HCT116 (cell line): ENCODE results near the gene SPAG8. TPM values are rescaled to one million over a fixed set of nuclear protein-coding genes. Genes with fewer than 3 reads are reported as not detected.

ENCODE experiments used
- ATAC-seq: fragments of 200-7000 bp; cut with Tn5 transposase; 2 replicates; pipeline ENCODE4 v1.9.1; 2020; ENCODE audit warnings: mild to moderate bottlenecking, moderate library complexity
- Bru-seq: library from RNA; stranded (reverse); fragments of 400-500 nt; gene quantifications from one replicate; lab custom pipeline; 2021; lab: Mats Ljungman, UMichigan
- BruChase-seq, 2 experiments: library from RNA; stranded (reverse); fragments of 400-500 nt; gene quantifications; one replicate each; lab custom pipeline; 2021; lab: Mats Ljungman, UMichigan
- BruUV-seq: library from RNA; stranded (reverse); fragments of 400-500 nt; replicated peaks from 2 replicates; lab custom pipeline; 2021; lab: Mats Ljungman, UMichigan
- CTCF ChIA-PET: fragments of 300-600 bp; sonication (Branson Sonifier 250); formaldehyde crosslinking; loops from one replicate; lab custom pipeline; 2021; ENCODE audit warnings: antibody characterized with exemption; lab: Charles Lee
- POLR2A ChIA-PET: fragments of 300-600, 350-600 bp; sonication (Branson Sonifier 250); formaldehyde crosslinking; loops from one replicate; lab custom pipeline; 2021; ENCODE audit warnings: antibody characterized with exemption; lab: Charles Lee
- RAD21 ChIA-PET, 2 experiments: fragments of 300-600 bp; sonication (Branson Sonifier 250); formaldehyde crosslinking; loops; one replicate each; lab custom pipeline; 2023; ENCODE audit warnings: low total read pairs in 2 of 2; ENCODE audit not compliant: uncharacterized antibody in 2 of 2, unreplicated experiment in 2 of 2, low non-redundant PET in 1 of 2; lab: Charles Lee
- DNase-seq: peaks from one replicate; pipeline ENCODE4 v3.0.0-alpha.2; 2010; ENCODE audit warnings: low read depth, low spot score
- H2AFZ ChIP-seq: fragments of 200-600 bp; shearing (Covaris generic), sonication (generic); 2 replicates; pipeline ENCODE4 v1.6.1; 2017; ENCODE audit warnings: low read depth, mixed run types, mixed read lengths, antibody characterized with exemption, low read length; ENCODE audit not compliant: poor library complexity, severe bottlenecking
- H3K27ac ChIP-seq: 2 replicates; pipeline ENCODE4 v1.5.1; 2012; ENCODE audit warnings: low read depth, low read length
- H3K27me3 ChIP-seq: fragments of 200-600 bp; sonication (generic); 2 replicates; pipeline ENCODE4 v1.6.1; 2016; ENCODE audit warnings: mixed run types, low read length, mixed read lengths; ENCODE audit not compliant: insufficient read depth
- H3K36me3 ChIP-seq, 2 experiments: fragments of 200-500 bp in 1 of 2; fragments of 200-600 bp in 1 of 2; sonication (Bioruptor generic) in 1 of 2; sonication (generic) in 1 of 2; 2 replicates each; pipeline versions ENCODE4 v1.5.1 to v1.6.1; 2014 to 2016; ENCODE audit warnings: low read length in 2 of 2, inconsistent platforms in 1 of 2, mixed read lengths in 1 of 2, mixed run types in 1 of 2; ENCODE audit not compliant: insufficient read depth in 2 of 2, control insufficient read depth in 1 of 2
- H3K4me1 ChIP-seq, 2 experiments: fragments of 200-600 bp in 1 of 2; sonication (generic) in 1 of 2; 2 replicates each; pipeline versions ENCODE4 v1.5.1 to v1.6.1; 2012 to 2017; ENCODE audit warnings: low read length in 2 of 2, inconsistent platforms in 1 of 2, mild to moderate bottlenecking in 1 of 2, mixed read lengths in 1 of 2, mixed run types in 1 of 2, moderate library complexity in 1 of 2; ENCODE audit not compliant: insufficient read depth in 2 of 2, control insufficient read depth in 1 of 2
- H3K4me2 ChIP-seq: fragments of 200-600 bp; sonication (generic); 2 replicates; pipeline ENCODE4 v1.6.1; 2017; ENCODE audit warnings: mixed run types, low read length, mixed read lengths
- H3K4me3 ChIP-seq, 2 experiments: fragments of 200-600 bp in 1 of 2; sonication (generic) in 1 of 2; replicated peaks in 1 of 2; 2 replicates each; pipeline ENCODE4 v1.5.1; 2011 to 2016; ENCODE audit warnings: low read length in 2 of 2, control low read depth in 1 of 2, low read depth in 1 of 2, mild to moderate bottlenecking in 1 of 2, mixed read lengths in 1 of 2, mixed run types in 1 of 2
- H3K79me2 ChIP-seq: fragments of 200-600 bp; sonication (generic); 2 replicates; pipeline ENCODE4 v1.6.1; 2017; ENCODE audit warnings: mild to moderate bottlenecking, mixed run types, low read length, moderate library complexity, mixed read lengths; ENCODE audit not compliant: insufficient read depth
- H3K9ac ChIP-seq: fragments of 200-600 bp; sonication (generic); 2 replicates; pipeline ENCODE4 v1.6.1; 2016; ENCODE audit warnings: low read length, mixed read lengths
- H3K9me2 ChIP-seq: fragments of 200-600 bp; sonication (generic), shearing (Covaris generic); 2 replicates; pipeline ENCODE4 v1.6.1; 2017; ENCODE audit warnings: mixed run types, mild to moderate bottlenecking, moderate library complexity; ENCODE audit not compliant: insufficient read depth
- H3K9me3 ChIP-seq, 2 experiments: fragments of 200-500 bp in 1 of 2; fragments of 200-600 bp in 1 of 2; sonication (Bioruptor generic) in 1 of 2; sonication (generic) in 1 of 2; 2 replicates each; pipeline ENCODE4 v1.6.1; 2014 to 2017; ENCODE audit warnings: low read length in 2 of 2, mixed read lengths in 2 of 2, inconsistent platforms in 1 of 2, low read depth in 1 of 2, mild to moderate bottlenecking in 1 of 2, mixed run types in 1 of 2, moderate library complexity in 1 of 2; ENCODE audit not compliant: control insufficient read depth in 1 of 2, insufficient read depth in 1 of 2
- H4K20me1 ChIP-seq: fragments of 200-600 bp; sonication (generic), shearing (Covaris generic); 2 replicates; pipeline ENCODE4 v1.6.1; 2017; ENCODE audit warnings: mixed run types, mild to moderate bottlenecking, moderate library complexity; ENCODE audit not compliant: insufficient read depth
- EGR1 ChIP-seq: IDR thresholded peaks from 2 replicates; pipeline ENCODE4 v1.6.1; 2012; ENCODE audit warnings: low read depth
- FOSL1 ChIP-seq: IDR thresholded peaks from 2 replicates; pipeline ENCODE4 v1.6.1; 2012; ENCODE audit warnings: low read depth
- REST ChIP-seq: IDR thresholded peaks from 2 replicates; pipeline ENCODE4 v1.6.1; 2012; ENCODE audit warnings: low read depth
- SIN3A ChIP-seq: IDR thresholded peaks from 2 replicates; pipeline ENCODE4 v1.6.1; 2012; ENCODE audit warnings: low read depth
- SP1 ChIP-seq: IDR thresholded peaks from 2 replicates; pipeline ENCODE4 v1.6.1; 2012; ENCODE audit warnings: low read depth
- YY1 ChIP-seq: IDR thresholded peaks from 2 replicates; pipeline ENCODE4 v1.6.1; 2011; ENCODE audit warnings: low read length, low read depth, moderate library complexity, mild to moderate bottlenecking; ENCODE audit not compliant: insufficient replicate concordance; ENCODE audit errors: extremely low read depth
- ZFX ChIP-seq: fragments of 450-650 bp; IDR thresholded peaks from 2 replicates; pipeline ENCODE4 v1.6.1; 2017
- ZNF274 ChIP-seq: fragments of 200-500 bp; sonication (Bioruptor generic); IDR thresholded peaks from 2 replicates; pipeline ENCODE4 v1.6.1; 2014; ENCODE audit warnings: mild to moderate bottlenecking, low read depth, low read length, inconsistent platforms
- intact Hi-C: fragments of 100-400 bp; cut with micrococcal nuclease; formaldehyde crosslinking; loops from 2 replicates; pipeline ENCODE4 v1.10.0; 2022
- long read RNA-seq: library from polyadenylated mRNA; unstranded; transcript quantifications from one replicate; pipeline ENCODE4 v2.0.0, GENCODE V29; 2021; ENCODE audit not compliant: unreplicated experiment
- polyA plus RNA-seq: library from polyadenylated mRNA; unstranded; fragments of >200 nt; gene quantifications from 2 replicates; pipeline ENCODE4 v1.2.1, GENCODE V29; 2012; ENCODE audit warnings: missing spikeins
- total RNA-seq: library from RNA; stranded (reverse); gene quantifications from one replicate; pipeline ENCODE4 v1.2.1, GENCODE V29; 2021; ENCODE audit not compliant: unreplicated experiment

The SPAG8 gene
- total RNA-seq, result 0.39 TPM
- 0.10 and 0.29 TPM in 2 replicates for polyA plus RNA-seq
- Bru-seq, nascent RNA, result percentile 41 among the genes with signal in this experiment
- not detected for BruChase-seq, experiment 1, labeled RNA remaining after a 6-hour chase
- percentile 29 among the genes with signal in this experiment for BruChase-seq, experiment 2, labeled RNA remaining after a 2-hour chase
- long read RNA-seq, result 0 reads

- H3K9me3 ChIP-seq, result no peaks in the 10 kb centered on the region
- no peaks in the 10 kb centered on the region for H3K9me2 ChIP-seq
- H3K27me3 ChIP-seq, result no peaks in the 10 kb centered on the region
- no peaks in the 10 kb centered on the region for H4K20me1 ChIP-seq
- H3K36me3 ChIP-seq, result peaks cover 0 to 3% of the 10 kb centered on the region in 2 experiments; a peak in 2 of 4 replicates
- BruUV-seq, result no TSS peak
- DNase-seq, result peak; percentile 38
- no peak within 1 kb of the TSS for H3K4me3 ChIP-seq
- no peak within 1 kb of the TSS for H2AFZ ChIP-seq
- intact Hi-C loops, result loop anchor here (2.0 kb wide), 1 partner anchor 61 kb away; no protein-coding TSS in a partner anchor
- H3K27ac ChIP-seq, result no peak within 1 kb of the TSS
- H3K4me1 ChIP-seq, result peaks cover 7 to 17% of the 10 kb centered on the region in 2 experiments; a peak in 3 of 4 replicates
- ChIA-PET CTCF (interaction anchor here (1.0 to 1.2 kb wide), 3 partner anchors 14 to 116 kb away, joined by 3 read pairs; no protein-coding TSS in a partner anchor), POLR2A (interaction anchor here (1.7 kb wide), 1 partner anchor 22 kb away, joined by 4 read pairs; no protein-coding TSS in a partner anchor), RAD21 (no interaction called here)
- no peak within 1 kb of the TSS for H3K9ac ChIP-seq
- H3K4me2 ChIP-seq, result peak within 1 kb of the TSS; percentile 33
- ATAC-seq, result no peak
- no peak for TF ChIP-seq ZNF274
- no peak for TF ChIP-seq SP1
- TF ChIP-seq ZFX, result no peak
- TF ChIP-seq REST, result no peak
- TF ChIP-seq FOSL1, result no peak
- no peak for TF ChIP-seq EGR1
- TF ChIP-seq SIN3A, result no peak
- no peak for TF ChIP-seq YY1
- no peaks in the 10 kb centered on the region for H3K79me2 ChIP-seq
Measured at GRCh38 chr9:35812025-35812602, at the start of gene SPAG8. Gene SPAG8, minus strand, starts transcription at chr9:35812262. Its CDS starts 115 bp downstream, at chr9:35812147.
